DOHH2 (cell line): ENCODE measurements around the gene PRCD.

Source experiments
- H3F3A ChIP-seq: fragments of 200-600 bp; sonication (generic), shearing (Covaris generic); 2 replicates; pipeline ENCODE4 v1.6.0; 2016; ENCODE audit warnings: antibody characterized with exemption, mild to moderate bottlenecking; ENCODE audit not compliant: control insufficient read depth, insufficient read depth
- H3K27ac ChIP-seq: fragments of 200-600 bp; sonication (generic); 2 replicates; pipeline ENCODE4 v1.5.1; 2014; ENCODE audit warnings: low read depth, mild to moderate bottlenecking, low read length, moderate library complexity
- H3K27me3 ChIP-seq: fragments of 200-600 bp; sonication (generic); 2 replicates; pipeline ENCODE4 v1.6.1; 2014; ENCODE audit warnings: mild to moderate bottlenecking, low read length, mixed read lengths; ENCODE audit not compliant: control insufficient read depth
- H3K36me3 ChIP-seq: fragments of 200-600 bp; sonication (generic); 2 replicates; pipeline ENCODE4 v1.6.1; 2014; ENCODE audit warnings: mild to moderate bottlenecking, low read length, moderate library complexity, mixed read lengths; ENCODE audit not compliant: control insufficient read depth
- H3K4me1 ChIP-seq: fragments of 200-600 bp; sonication (generic); 2 replicates; pipeline ENCODE4 v1.6.1; 2014; ENCODE audit warnings: mild to moderate bottlenecking, low read length, mixed read lengths; ENCODE audit not compliant: control insufficient read depth
- H3K4me2 ChIP-seq: fragments of 200-600 bp; sonication (generic); 2 replicates; pipeline ENCODE4 v1.6.0; 2014; ENCODE audit warnings: mild to moderate bottlenecking, low read length, moderate library complexity
- H3K4me3 ChIP-seq: fragments of 200-600 bp; sonication (generic); 2 replicates; pipeline ENCODE4 v1.5.1; 2014; ENCODE audit warnings: mild to moderate bottlenecking, low read length, mixed read lengths
- H3K79me2 ChIP-seq: fragments of 200-600 bp; sonication (generic); 2 replicates; pipeline ENCODE4 v1.6.1; 2014; ENCODE audit warnings: mild to moderate bottlenecking, low read length, mixed read lengths; ENCODE audit not compliant: control insufficient read depth
- H3K9me2 ChIP-seq: fragments of 200-600 bp; sonication (generic); replicated peaks from 2 replicates; pipeline ENCODE4 v1.6.1; 2014; ENCODE audit warnings: mild to moderate bottlenecking, low read length, mixed read lengths; ENCODE audit not compliant: control insufficient read depth
- H3K9me3 ChIP-seq: fragments of 200-600 bp; sonication (generic); 2 replicates; pipeline ENCODE4 v1.6.1; 2014; ENCODE audit warnings: antibody characterized with exemption, low read length, mixed read lengths; ENCODE audit not compliant: control insufficient read depth, insufficient read depth
- H4K20me1 ChIP-seq: fragments of 200-600 bp; sonication (generic); 2 replicates; pipeline ENCODE4 v1.6.0; 2014; ENCODE audit warnings: low read depth, mild to moderate bottlenecking, antibody characterized with exemption, low read length, moderate library complexity; ENCODE audit not compliant: control insufficient read depth, insufficient read depth
- EZH2phosphoT487 ChIP-seq: fragments of 200-600 bp; sonication (generic); IDR thresholded peaks from 2 replicates; pipeline ENCODE4 v1.6.1; 2017; ENCODE audit warnings: borderline replicate concordance, mild to moderate bottlenecking, antibody characterized with exemption, low read length, moderate library complexity, mixed read lengths
- TF ChIP-seq, protein P1 (sequence below): fragments of 200-600 bp; sonication (generic); IDR thresholded peaks from one replicate; pipeline ENCODE4 v1.5.1; 2014; ENCODE audit warnings: antibody characterized with exemption, mild to moderate bottlenecking, low read depth, low read length; ENCODE audit not compliant: poor library complexity, severe bottlenecking

PRCD gene

DNA sequence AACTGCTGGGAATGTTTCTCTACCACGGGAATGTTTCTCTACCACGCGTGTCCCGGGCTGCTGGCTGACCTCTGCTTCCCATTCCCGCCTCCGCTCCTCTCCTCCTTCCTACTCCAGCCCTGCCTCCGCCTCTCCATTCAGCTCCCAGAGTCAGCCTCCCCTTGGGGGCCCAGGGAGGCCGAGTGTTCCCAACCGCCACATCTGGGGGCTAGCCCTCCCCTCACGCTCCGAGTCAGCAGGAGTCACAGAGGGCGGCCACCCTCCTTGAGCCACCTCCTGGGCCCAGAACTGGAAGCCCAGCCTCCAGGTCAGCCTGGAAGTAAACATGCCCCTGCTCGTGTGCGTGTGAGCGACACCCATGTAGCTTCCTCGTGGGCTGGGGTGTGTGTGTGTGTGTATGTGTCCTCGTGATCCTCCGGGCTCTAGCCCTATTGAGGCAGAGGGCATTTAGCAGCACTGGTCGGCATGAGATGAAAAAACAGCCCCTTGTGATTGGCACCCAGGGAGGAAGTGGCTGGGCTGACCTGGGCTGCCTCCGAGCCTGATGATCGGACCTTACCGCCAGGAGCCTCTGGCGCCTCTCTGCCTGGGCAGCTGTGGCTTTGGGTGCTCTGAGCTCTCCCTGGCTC, 9.6 kb upstream of the PRCD start:
- H3K9me2 ChIP-seq: no peaks in the 10 kb centered on the region
- no peak for TF ChIP-seq EZH2phosphoT487
- TF ChIP-seq, protein P1, sequence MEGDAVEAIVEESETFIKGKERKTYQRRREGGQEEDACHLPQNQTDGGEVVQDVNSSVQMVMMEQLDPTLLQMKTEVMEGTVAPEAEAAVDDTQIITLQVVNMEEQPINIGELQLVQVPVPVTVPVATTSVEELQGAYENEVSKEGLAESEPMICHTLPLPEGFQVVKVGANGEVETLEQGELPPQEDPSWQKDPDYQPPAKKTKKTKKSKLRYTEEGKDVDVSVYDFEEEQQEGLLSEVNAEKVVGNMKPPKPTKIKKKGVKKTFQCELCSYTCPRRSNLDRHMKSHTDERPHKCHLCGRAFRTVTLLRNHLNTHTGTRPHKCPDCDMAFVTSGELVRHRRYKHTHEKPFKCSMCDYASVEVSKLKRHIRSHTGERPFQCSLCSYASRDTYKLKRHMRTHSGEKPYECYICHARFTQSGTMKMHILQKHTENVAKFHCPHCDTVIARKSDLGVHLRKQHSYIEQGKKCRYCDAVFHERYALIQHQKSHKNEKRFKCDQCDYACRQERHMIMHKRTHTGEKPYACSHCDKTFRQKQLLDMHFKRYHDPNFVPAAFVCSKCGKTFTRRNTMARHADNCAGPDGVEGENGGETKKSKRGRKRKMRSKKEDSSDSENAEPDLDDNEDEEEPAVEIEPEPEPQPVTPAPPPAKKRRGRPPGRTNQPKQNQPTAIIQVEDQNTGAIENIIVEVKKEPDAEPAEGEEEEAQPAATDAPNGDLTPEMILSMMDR: no peak
- H3K4me1 ChIP-seq: peaks cover 31% of the 10 kb centered on the region
- no peaks in the 10 kb centered on the region for H3K79me2 ChIP-seq
- H3K4me3 ChIP-seq: no peak overlapping the region
- H3K4me2 ChIP-seq: no peak overlapping the region
- no peaks in the 10 kb centered on the region for H3K36me3 ChIP-seq
- H3K27ac ChIP-seq: no peak overlapping the region
- H3K27me3 ChIP-seq: no peaks in the 10 kb centered on the region
- H3K9me3 ChIP-seq: no peaks in the 10 kb centered on the region
- H4K20me1 ChIP-seq: no peaks in the 10 kb centered on the region
- no peaks in the 10 kb centered on the region; the same call in 1 of the 2 replicates for H3F3A ChIP-seq

DNA sequence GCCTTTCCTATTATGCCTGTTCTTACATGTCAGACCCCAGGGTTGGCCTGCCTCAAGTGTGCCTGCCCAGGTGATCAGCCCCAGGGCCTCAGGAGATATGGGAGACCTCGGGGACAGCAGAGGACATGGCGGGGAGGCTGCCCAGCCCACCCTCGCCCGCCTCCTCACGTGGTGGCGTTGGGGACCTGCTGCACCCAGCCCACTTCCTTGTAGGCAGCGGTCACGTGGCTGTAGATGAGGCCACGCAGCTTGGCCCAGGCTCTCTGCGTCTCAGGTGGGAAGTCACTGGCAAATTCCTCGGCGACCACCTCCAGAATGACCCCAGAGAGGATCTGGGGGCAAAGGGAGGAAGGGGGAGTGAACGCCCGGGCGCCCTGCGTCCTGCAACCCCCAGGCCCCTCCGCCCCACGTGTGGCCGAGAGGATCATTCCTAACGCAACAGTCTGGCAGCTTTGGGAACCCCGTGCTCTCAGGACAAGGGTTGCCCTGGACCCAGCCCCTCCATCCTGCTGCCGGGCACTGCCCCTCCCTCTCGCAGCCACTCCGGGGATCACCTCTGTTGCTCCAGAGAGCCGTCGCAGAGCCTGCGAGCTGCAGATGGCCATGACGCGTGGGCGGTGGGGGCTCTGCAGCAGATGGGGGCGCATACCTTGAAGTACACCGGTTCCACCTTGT, 8.9 kb upstream of the PRCD start:
- Histone ChIP-seq H3K4me2 (no peak overlapping the region), H3K9me3 (no peaks in the 10 kb centered on the region), H3K79me2 (no peaks in the 10 kb centered on the region), H3F3A (no peaks in the 10 kb centered on the region), H3K4me1 (peaks cover 29% of the 10 kb centered on the region), H3K27me3 (no peaks in the 10 kb centered on the region), H3K36me3 (no peaks in the 10 kb centered on the region), H3K4me3 (no peak overlapping the region), H3K9me2 (no peaks in the 10 kb centered on the region), H4K20me1 (no peaks in the 10 kb centered on the region), H3K27ac (no peak overlapping the region)
- TF ChIP-seq, protein P1: no peak
- no peak for TF ChIP-seq EZH2phosphoT487

DNA sequence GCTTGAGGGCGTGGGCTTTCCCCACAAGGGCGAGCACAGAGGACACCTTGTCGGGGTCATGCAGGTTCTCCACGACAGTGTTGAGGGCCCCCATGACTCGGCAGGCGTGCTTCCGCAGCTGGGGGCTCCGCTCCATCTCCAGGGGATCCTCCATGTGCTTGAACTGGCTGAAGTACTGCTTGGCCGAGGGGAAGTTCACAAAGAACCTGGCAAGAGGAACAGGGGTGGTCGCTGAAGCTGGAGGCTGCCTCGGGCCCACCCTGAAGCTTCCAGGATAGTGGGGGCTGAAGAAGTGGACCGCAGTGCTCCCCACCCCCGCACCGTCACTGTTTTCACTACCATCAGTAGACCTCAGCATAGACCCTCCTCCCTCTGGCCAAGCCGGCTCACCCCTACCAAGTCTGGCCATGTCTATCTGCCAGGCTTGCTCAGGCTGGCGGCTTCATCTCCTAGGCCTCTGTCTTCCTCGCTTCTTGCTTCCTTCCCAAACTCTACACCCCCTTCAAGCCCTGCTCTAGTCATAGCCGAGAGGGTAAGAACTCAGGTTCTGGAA, 8.3 kb upstream of the PRCD start:
- H3K79me2 ChIP-seq: no peaks in the 10 kb centered on the region
- no peak overlapping the region for H3K27ac ChIP-seq
- TF ChIP-seq EZH2phosphoT487: no peak
- TF ChIP-seq, protein P1: no peak
- no peaks in the 10 kb centered on the region for H3K27me3 ChIP-seq
- no peaks in the 10 kb centered on the region for H3K9me3 ChIP-seq
- H3K36me3 ChIP-seq: no peaks in the 10 kb centered on the region
- peaks cover 29% of the 10 kb centered on the region for H3K4me1 ChIP-seq
- H3K4me3 ChIP-seq: no peak overlapping the region
- no peaks in the 10 kb centered on the region for H3K9me2 ChIP-seq
- H3F3A ChIP-seq: no peaks in the 10 kb centered on the region
- H4K20me1 ChIP-seq: no peaks in the 10 kb centered on the region
- H3K4me2 ChIP-seq: no peak overlapping the region
